Body of pancreas (tissue), 4 donors: Measurements from ENCODE around the gene HEATR5B.

Experiments
- POLR2A ChIP-seq, 3 donors: fragments of 450-650 bp; IDR thresholded peaks; one replicate each; pipeline ENCODE4 v1.6.1; 2016; ENCODE audit warnings: antibody characterized with exemption in 3 of 3, mild to moderate bottlenecking in 2 of 3
- TF ChIP-seq, protein P1 (sequence below), 7 experiments: fragments of 450-650 bp in 4 of 7; fragments of 200-600 bp in 3 of 7; sonication (generic) in 3 of 7; IDR thresholded peaks; one replicate each; pipeline ENCODE4 v1.5.1; 2016 to 2019; ENCODE audit warnings: antibody characterized with exemption in 7 of 7

DNA sequence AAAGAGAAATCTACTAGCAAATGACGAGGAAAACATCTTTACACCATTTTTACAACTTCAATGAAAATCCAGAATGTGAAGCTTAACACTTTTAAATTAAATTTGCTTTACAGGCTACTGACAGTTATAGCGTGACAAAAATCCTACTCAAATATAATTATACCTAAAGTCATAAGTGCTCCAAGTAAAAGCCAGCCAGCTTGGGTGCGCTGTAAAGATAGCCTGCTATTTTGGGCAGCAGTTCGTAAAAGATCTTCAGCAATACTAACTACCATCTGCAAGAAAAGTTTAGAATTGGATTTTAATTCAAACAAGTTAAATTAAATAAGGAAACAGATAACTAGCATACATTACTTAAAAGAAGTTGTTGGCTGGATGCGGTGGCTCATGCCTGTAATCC is 22.4 kb downstream of the HEATR5B start:
- TF ChIP-seq, protein P1, sequence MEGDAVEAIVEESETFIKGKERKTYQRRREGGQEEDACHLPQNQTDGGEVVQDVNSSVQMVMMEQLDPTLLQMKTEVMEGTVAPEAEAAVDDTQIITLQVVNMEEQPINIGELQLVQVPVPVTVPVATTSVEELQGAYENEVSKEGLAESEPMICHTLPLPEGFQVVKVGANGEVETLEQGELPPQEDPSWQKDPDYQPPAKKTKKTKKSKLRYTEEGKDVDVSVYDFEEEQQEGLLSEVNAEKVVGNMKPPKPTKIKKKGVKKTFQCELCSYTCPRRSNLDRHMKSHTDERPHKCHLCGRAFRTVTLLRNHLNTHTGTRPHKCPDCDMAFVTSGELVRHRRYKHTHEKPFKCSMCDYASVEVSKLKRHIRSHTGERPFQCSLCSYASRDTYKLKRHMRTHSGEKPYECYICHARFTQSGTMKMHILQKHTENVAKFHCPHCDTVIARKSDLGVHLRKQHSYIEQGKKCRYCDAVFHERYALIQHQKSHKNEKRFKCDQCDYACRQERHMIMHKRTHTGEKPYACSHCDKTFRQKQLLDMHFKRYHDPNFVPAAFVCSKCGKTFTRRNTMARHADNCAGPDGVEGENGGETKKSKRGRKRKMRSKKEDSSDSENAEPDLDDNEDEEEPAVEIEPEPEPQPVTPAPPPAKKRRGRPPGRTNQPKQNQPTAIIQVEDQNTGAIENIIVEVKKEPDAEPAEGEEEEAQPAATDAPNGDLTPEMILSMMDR (IDR thresholded peaks at IDR 0.05) = no peak
- TF ChIP-seq POLR2A (IDR thresholded peaks at IDR 0.05) = no peak
